H1 (cell line): ENCODE data around the gene DIP2C. TPM values are rescaled to one million over a fixed set of nuclear protein-coding genes. Genes with fewer than 3 reads are reported as not detected.

Experiments
- TAF1 ChIP-seq: IDR thresholded peaks from 2 replicates; pipeline ENCODE4 v1.6.1; 2011; ENCODE audit warnings: mild to moderate bottlenecking, low read depth, low read length
- polyA plus RNA-seq, 7 experiments: library from polyadenylated mRNA; depleted of rRNA in 3 of 7; stranded (reverse) in 5 of 7; unstranded in 2 of 7; fragments of >200 nt in 5 of 7; fragments of 200-250 nt in 2 of 7; gene quantifications; 1 replicate in 5 of 7; 2 replicates in 1 of 7; 4 replicates in 1 of 7; pipeline versions ENCODE4 v1.2.1 to v1.2.3, GENCODE V29; 2011 to 2013; ENCODE audit warnings: missing spikeins in 2 of 7, mixed read lengths in 2 of 7
- total RNA-seq: library from RNA; stranded (reverse); fragmentation: NEBNext Ultra II Directional; extraction: Animal tissue kit (Norgen Biotek cat#: 25700); gene quantifications from 2 replicates; pipeline ENCODE4 v1.2.1, GENCODE V29; 2021
- TF ChIP-seq, protein P1 (sequence below), 3 experiments: IDR thresholded peaks; 1 replicate in 2 of 3; 2 replicates in 1 of 3; pipeline versions ENCODE4 v1.5.1 to v1.6.1; 2011; ENCODE audit warnings: low read length in 3 of 3, mild to moderate bottlenecking in 3 of 3, inconsistent platforms in 2 of 3, low read depth in 1 of 3, moderate library complexity in 1 of 3; ENCODE audit not compliant: insufficient read depth in 1 of 3; ENCODE audit errors: control extremely low read depth in 1 of 3

Gene DIP2C
- total and polyA plus RNA-seq, 2 of the 8 experiments (the other 6 are each of a cell fraction or from before 2014, with no cell fraction given): 3.8 to 9.3 TPM

DNA sequence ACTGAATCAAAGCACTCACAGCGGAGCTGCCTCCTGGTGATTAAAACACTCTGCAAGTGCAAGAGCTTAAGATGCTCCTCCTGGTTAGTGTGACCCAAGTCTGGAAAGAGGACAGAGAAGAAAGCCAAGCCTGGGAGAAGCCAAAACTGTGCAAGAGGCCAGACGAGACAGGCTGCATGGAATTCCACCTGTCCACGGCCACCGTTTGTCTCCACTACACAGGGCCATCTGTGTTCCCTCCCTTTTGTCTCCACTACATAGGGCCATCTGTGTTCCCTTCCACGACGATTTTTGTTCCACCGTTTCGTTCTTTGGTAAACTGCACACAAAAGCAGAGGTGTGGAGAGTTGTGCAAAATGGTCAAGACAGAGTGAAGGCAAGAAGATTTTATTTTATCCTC lies 233.0 kb downstream of the DIP2C start (continued):
- TF ChIP-seq, protein P1, sequence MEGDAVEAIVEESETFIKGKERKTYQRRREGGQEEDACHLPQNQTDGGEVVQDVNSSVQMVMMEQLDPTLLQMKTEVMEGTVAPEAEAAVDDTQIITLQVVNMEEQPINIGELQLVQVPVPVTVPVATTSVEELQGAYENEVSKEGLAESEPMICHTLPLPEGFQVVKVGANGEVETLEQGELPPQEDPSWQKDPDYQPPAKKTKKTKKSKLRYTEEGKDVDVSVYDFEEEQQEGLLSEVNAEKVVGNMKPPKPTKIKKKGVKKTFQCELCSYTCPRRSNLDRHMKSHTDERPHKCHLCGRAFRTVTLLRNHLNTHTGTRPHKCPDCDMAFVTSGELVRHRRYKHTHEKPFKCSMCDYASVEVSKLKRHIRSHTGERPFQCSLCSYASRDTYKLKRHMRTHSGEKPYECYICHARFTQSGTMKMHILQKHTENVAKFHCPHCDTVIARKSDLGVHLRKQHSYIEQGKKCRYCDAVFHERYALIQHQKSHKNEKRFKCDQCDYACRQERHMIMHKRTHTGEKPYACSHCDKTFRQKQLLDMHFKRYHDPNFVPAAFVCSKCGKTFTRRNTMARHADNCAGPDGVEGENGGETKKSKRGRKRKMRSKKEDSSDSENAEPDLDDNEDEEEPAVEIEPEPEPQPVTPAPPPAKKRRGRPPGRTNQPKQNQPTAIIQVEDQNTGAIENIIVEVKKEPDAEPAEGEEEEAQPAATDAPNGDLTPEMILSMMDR (IDR thresholded peaks at IDR 0.05; ENCODE audit: control extremely low read depth in 1 of 3, insufficient read depth in 1 of 3, low read depth in 1 of 3, low read length in 3 of 3): no peak
- TF ChIP-seq TAF1: no peak
